Measurements from ENCODE around the gene SMYD3. TPM values are rescaled to one million over a fixed set of nuclear protein-coding genes. Genes with fewer than 3 reads are reported as not detected.

The SMYD3 gene
- total RNA-seq, 1 donor from 2014 or later, result 29.3 TPM

DNA sequence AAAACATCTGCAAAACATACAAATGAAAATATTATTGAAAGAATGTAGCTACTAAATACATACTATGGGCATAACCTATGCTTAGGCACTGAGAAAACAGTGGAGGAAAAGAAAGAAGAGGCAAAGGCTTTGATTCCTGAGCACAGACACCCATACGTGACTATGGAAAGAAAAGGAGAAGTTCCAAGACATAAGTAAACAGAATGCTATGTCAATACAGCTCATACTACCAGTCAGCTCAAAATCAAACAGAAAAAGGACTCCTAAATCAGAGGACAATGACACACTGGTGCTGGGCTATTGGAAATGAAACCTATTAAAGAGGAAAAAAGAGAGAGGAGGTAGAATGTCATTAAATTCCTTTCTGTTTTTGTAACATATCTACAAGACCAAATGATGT is 225.4 kb downstream of the SMYD3 start:
- H3K4me1 Mint-ChIP-seq (ENCODE audit: low read depth), result peaks cover 23% of the 10 kb centered on the region
- no peaks in the 10 kb centered on the region for H3K27me3 Mint-ChIP-seq (ENCODE audit: low read depth)
- H3K27ac Mint-ChIP-seq (ENCODE audit: unreplicated experiment), result no peak overlapping the region
- no peak for DNase-seq (ENCODE audit: low spot score)
- no peaks in the 10 kb centered on the region for H3K36me3 Mint-ChIP-seq (ENCODE audit: low read depth)
- no peak for TF ChIP-seq CTCF (IDR thresholded peaks at IDR 0.05)
- H3K4me3 Mint-ChIP-seq (ENCODE audit: unreplicated experiment), result no peak overlapping the region
- peaks cover 4% of the 10 kb centered on the region for H3K9me3 Mint-ChIP-seq (ENCODE audit: low read depth)

- no peak for TF ChIP-seq CTCF (IDR thresholded peaks at IDR 0.05)
- H3K27ac Mint-ChIP-seq (ENCODE audit: unreplicated experiment), result no peak overlapping the region
- H3K4me3 Mint-ChIP-seq (ENCODE audit: unreplicated experiment), result no peak overlapping the region
- no peaks in the 10 kb centered on the region for H3K27me3 Mint-ChIP-seq (ENCODE audit: low read depth)
- H3K4me1 Mint-ChIP-seq (ENCODE audit: low read depth), result peaks cover 23% of the 10 kb centered on the region
- no peaks in the 10 kb centered on the region for H3K36me3 Mint-ChIP-seq (ENCODE audit: low read depth)
- no peak for DNase-seq (ENCODE audit: low spot score)
- H3K9me3 Mint-ChIP-seq (ENCODE audit: low read depth), result peaks cover 4% of the 10 kb centered on the region
These were observed 225.9 kb downstream of the SMYD3 start for GRCh38 chr1:246281195-246281594.

- H3K27ac Mint-ChIP-seq (ENCODE audit: unreplicated experiment), result no peak overlapping the region
- no peak for DNase-seq (ENCODE audit: low spot score)
- H3K4me1 Mint-ChIP-seq (ENCODE audit: low read depth), result peaks cover 23% of the 10 kb centered on the region
- peak; percentile 82 for TF ChIP-seq CTCF (IDR thresholded peaks at IDR 0.05)
- H3K9me3 Mint-ChIP-seq (ENCODE audit: low read depth), result no peaks in the 10 kb centered on the region
- no peaks in the 10 kb centered on the region for H3K27me3 Mint-ChIP-seq (ENCODE audit: low read depth)
- H3K4me3 Mint-ChIP-seq (ENCODE audit: unreplicated experiment), result no peak overlapping the region
- no peaks in the 10 kb centered on the region for H3K36me3 Mint-ChIP-seq (ENCODE audit: low read depth)
These were observed 226.5 kb downstream of the SMYD3 start for GRCh38 chr1:246280551-246280950.

GRCh38 chr1:246279402-246279801 is 227.7 kb downstream of the SMYD3 start:
- no peaks in the 10 kb centered on the region for H3K36me3 Mint-ChIP-seq (ENCODE audit: low read depth)
- DNase-seq (ENCODE audit: low spot score), result no peak
- no peak overlapping the region for H3K4me3 Mint-ChIP-seq (ENCODE audit: unreplicated experiment)
- H3K27ac Mint-ChIP-seq (ENCODE audit: unreplicated experiment), result no peak overlapping the region
- no peak for TF ChIP-seq CTCF (IDR thresholded peaks at IDR 0.05)
- peaks cover 26% of the 10 kb centered on the region for H3K4me1 Mint-ChIP-seq (ENCODE audit: low read depth)
- no peaks in the 10 kb centered on the region for H3K9me3 Mint-ChIP-seq (ENCODE audit: low read depth)
- H3K27me3 Mint-ChIP-seq (ENCODE audit: low read depth), result no peaks in the 10 kb centered on the region

DNA sequence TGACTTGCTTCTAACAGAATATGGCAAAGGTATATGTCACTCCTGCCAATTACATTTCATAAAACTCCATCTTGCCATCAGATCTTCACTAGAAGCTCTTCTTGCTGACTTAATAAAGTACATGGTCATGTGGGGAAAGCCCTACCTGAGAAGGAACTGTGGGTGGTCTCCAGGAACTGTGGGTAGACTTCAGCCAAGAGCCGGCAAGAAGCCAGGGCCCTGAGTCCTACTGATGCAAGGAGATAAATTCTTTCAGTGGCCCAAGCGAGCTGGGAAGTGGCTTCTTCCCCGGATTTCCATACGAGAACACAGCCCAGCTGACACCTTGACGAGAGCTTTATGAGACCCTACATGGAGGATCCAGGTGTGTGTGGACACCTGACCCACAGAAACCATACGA is 228.7 kb downstream of the SMYD3 start:
- Mint-ChIP-seq H3K4me1 (ENCODE audit: low read depth) (peaks cover 22% of the 10 kb centered on the region), H3K27ac (ENCODE audit: unreplicated experiment) (no peak overlapping the region), H3K9me3 (ENCODE audit: low read depth) (no peaks in the 10 kb centered on the region), H3K27me3 (ENCODE audit: low read depth) (no peaks in the 10 kb centered on the region), H3K4me3 (ENCODE audit: unreplicated experiment) (no peak overlapping the region), H3K36me3 (ENCODE audit: low read depth) (peaks cover 1% of the 10 kb centered on the region)
- no peak for DNase-seq (ENCODE audit: low spot score)
- TF ChIP-seq CTCF (IDR thresholded peaks at IDR 0.05), result no peak
